ENCODE data around the gene TRIM67. TPM values are rescaled to one million over a fixed set of nuclear protein-coding genes. Genes with fewer than 3 reads are reported as not detected.

The TRIM67 gene
- total RNA-seq, 4 donors from 2014 or later, result 0.21 to 0.38 TPM; not detected in 2

GRCh38 chr1:231265379-231265778, 103.5 kb downstream of the TRIM67 start:
- Histone ChIP-seq H3K4me3 (no peak overlapping the region), H3K27me3 (no peaks in the 10 kb centered on the region), H3K27ac (no peak overlapping the region), H3K4me1 (no peaks in the 10 kb centered on the region), H3K9me3 (no peaks in the 10 kb centered on the region), H3K36me3 (peaks cover 90% of the 10 kb centered on the region)
- 92% methylated on average over 3 of the region's 3 CpGs for WGBS
- TF ChIP-seq POLR2A (IDR thresholded peaks at IDR 0.05) (no peak), CTCF (IDR thresholded peaks at IDR 0.05) (no peak), POLR2AphosphoS5 (IDR thresholded peaks at IDR 0.05) (no peak), EP300 (IDR thresholded peaks at IDR 0.05) (no peak)
- DNase-seq (ENCODE audit: low spot score in 2 of 2), result no peak

- WGBS, result 0% methylated on average over 1 of the region's 1 CpG
- H3K36me3 ChIP-seq, result peaks cover 92% of the 10 kb centered on the region
Observed at GRCh38 chr1:231266811-231267322, 105.0 kb downstream of the TRIM67 start.

More at GRCh38 chr1:231266811-231267322, 105.0 kb downstream of the TRIM67 start:
- H3K9me3 ChIP-seq, result no peaks in the 10 kb centered on the region
- no peak overlapping the region for H3K27ac ChIP-seq
- H3K4me3 ChIP-seq, result no peak overlapping the region
- H3K27me3 ChIP-seq, result no peaks in the 10 kb centered on the region
- no peak for DNase-seq (ENCODE audit: low spot score in 2 of 2)
- TF ChIP-seq POLR2A (IDR thresholded peaks at IDR 0.05) (no peak), EP300 (IDR thresholded peaks at IDR 0.05) (no peak), CTCF (IDR thresholded peaks at IDR 0.05) (no peak), POLR2AphosphoS5 (IDR thresholded peaks at IDR 0.05) (no peak)
- no peaks in the 10 kb centered on the region for H3K4me1 ChIP-seq

Other genes with a start within 250 kb of the TRIM67 start
- 10 to 100 TPM; 16.5 to 41.2 (median 19.2) TPM for gene TTC13, start 183.2 kb upstream of the TRIM67 start, total RNA-seq
- 10 to 100 TPM; 24.1 to 36.4 (median 29.4) TPM for gene ARV1, start 183.0 kb upstream of the TRIM67 start, total RNA-seq
- 10 to 100 TPM; 25.5 to 59.8 (median 49.7) TPM for gene FAM89A, start 121.8 kb upstream of the TRIM67 start, total RNA-seq
- 10 to 100 TPM; 32.5 to 56.9 (median 42.7) TPM for gene GNPAT, start 79.2 kb downstream of the TRIM67 start, total RNA-seq
- gene EXOC8, start 175.8 kb downstream of the TRIM67 start, total RNA-seq, result 10 to 100 TPM; 16.3 to 32.6 (median 19.8) TPM
- gene SPRTN, start 176.2 kb downstream of the TRIM67 start, total RNA-seq, result 10 to 100 TPM; 18.6 to 28.4 (median 22.8) TPM